ENCODE results near the gene FAM217A.
A peak's percentile ranks its signal among the peaks of the same experiment; 100 is the strongest.

Gene FAM217A

DNA sequence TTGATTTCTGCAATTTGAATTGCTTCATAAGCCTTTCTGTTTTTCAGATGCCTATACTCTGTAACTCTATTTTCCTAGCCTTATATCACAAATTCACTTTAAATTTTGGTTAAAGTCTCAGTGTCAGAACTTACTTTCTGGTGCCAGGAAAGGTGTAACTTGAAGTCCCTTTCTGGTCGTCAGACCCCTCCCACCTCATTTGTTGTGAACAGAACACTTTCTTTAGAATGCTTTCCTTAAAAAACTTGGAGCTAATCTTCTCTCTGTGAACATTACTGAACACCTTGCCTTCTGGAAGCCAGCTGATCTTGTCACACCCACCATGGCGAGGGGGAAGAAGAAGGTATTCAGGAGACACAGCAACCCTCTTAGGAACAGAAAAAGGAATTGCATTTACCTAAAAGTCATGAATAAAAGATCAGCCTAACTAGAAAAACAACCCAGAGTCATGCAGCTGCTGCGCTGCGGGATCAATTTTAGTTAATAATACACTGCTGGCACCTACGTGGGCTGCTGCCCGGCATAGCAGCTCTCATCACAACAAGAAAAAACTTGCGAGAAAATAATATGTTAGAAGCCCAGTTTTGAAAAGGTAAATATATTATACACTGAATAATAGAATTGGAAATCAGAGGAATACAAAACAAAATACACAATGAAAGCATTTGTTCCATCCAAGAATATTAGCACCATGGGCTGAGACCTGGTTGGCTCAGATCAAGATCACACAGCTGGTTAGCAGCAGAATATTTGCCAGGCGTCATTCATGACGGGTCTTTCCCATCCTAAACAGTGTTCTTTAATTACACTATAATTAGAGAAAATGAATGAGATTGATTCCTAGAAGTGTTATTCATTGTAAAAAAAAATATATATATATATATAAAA lies 5.8 kb upstream of the FAM217A start:
- peak; percentile 80 for DNase-seq

DNA sequence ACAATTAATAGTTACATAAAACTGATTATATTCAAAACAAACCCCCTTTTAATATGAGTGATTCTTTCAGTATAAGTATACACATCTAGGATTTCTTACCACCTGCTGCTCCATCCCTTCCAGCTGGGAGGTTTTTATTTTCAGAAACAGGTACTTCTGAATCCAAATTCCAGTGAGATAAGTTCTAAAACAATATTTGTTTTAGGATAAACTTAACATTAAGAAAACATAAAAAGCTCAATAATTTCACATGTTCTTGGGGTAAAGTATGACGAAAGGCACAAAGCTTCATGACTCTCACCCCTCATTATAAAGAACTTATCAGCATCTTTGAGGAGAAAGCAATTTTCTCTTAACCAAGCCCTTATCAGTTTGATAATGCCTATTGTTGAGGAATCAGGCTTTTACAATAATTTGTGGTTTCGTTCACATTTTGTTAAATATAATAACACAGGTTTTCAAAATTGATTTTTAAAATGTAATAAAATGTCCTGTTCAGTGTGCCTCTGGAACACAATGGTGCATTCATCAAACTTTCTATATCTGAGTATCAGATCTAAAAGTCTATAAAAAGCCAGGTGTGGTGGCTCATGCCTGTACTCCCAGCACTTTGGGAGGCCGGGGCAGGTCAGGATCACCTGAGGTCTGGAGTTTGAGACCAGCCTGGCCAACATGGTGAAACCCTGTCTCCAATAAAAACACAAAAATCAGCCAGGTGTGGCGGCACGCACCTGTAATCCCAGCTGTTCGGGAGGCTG lies 4.3 kb downstream of the FAM217A start:
- DNase-seq = no peak

- no peak for DNase-seq
Measured at GRCh38 chr6:4071330-4071729, 7.6 kb downstream of the FAM217A start.

DNA sequence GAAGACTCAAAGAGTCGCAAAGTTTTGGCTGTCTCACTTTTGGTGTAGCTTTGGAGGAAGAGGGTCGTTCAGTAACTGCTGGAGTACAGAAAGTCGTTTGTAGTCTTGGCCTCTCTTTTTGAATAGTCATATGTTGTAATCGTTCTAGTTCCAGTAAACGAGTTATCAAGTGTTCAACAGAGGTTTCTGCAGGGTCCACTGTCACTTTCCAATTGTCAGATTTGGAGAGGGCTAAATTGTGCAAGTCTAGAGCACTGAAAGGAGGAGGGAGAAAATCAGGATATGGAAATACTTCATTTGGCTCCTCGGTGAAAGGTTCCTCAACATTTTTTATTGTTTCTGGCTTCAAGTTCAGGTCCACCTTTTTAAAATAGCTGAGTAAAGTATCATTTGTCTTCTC lies 9.7 kb downstream of the FAM217A start:
- no peak for DNase-seq

GRCh38 chr6:4067673-4068072 lies 11.3 kb downstream of the FAM217A start:
- DNase-seq = no peak

DNA sequence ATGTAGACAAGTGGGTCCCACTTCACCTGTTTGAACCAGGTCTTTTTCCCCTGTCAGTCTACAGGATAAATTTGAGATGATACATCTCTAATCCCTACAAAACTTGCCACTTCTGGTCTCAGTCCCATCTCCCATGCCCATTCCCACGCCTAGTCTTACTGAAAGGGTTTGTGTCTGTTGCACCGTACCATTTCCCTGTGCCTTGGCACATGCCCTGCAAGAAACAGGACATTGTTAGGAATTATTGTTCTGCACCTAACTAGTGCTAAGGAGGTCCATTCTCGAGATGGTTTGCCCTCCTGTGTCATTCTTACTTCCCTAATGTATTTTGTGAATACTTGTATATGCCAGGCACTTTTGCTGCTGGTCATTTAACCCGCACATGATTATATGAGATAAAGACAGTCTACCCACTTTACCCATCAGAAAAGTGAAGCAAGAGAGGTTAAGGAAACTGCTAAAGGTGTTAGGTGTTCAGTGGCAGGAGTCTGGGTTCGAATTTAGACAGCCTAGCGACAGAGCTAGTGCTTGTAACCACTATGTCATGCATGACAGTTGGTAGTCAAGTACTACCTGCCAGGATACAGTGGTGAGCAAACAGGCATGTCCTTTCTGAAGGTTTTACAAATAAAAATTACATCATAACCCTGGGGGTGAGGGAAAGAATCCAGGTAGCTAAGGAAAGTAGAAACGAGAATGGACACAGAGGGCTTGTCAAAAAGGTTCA lies 12.7 kb downstream of the FAM217A start:
- no peak for DNase-seq

DNA sequence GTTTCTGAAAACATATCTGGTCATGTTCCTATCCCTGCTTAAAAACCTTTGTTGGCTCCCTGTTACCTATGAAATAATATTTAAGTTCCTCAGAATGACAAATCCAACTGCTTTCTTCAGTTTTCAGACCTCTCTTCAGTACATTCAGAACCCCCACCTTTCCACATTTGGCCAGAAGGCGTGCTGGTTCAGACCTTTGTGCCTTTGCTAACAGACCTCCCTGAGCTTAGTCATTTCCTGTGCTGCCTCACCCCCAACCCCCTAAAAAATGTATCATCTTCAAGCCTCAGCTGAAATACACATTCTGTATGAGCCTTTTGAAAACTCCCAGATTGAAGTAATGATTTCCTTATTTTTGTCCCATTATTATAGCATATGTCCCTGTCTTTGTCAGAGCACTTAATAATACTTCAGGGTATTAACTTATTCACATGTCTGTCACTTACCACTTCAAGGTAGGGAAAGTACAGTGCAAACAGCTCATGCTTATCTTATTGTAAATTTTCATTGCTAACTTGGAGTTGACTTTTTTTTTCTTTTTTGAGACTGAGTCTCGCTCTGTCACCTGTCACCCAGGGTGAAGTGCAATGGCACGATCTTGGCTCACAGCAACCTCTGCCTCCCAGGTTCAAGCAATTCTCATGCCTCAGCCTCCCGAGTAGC lies 19.7 kb downstream of the FAM217A start:
- DNase-seq = no peak

DNA sequence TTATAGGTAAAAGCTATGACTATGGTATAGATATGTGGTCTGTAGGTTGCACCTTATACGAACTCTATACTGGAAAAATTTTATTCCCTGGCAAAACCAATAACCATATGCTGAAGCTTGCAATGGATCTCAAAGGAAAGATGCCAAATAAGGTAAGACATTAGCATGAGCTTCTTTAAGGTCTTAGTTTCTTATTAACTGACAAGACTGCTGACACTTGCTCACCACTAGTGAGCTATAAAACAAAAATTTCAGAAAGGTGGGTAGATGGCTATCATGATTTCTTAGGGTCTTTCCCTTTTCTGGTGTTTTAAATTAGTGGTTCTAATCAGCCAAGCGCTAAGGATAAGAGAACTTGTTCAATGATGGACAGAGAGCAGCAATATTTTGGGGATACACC lies 21.9 kb downstream of the FAM217A start:
- DNase-seq = no peak

DNA sequence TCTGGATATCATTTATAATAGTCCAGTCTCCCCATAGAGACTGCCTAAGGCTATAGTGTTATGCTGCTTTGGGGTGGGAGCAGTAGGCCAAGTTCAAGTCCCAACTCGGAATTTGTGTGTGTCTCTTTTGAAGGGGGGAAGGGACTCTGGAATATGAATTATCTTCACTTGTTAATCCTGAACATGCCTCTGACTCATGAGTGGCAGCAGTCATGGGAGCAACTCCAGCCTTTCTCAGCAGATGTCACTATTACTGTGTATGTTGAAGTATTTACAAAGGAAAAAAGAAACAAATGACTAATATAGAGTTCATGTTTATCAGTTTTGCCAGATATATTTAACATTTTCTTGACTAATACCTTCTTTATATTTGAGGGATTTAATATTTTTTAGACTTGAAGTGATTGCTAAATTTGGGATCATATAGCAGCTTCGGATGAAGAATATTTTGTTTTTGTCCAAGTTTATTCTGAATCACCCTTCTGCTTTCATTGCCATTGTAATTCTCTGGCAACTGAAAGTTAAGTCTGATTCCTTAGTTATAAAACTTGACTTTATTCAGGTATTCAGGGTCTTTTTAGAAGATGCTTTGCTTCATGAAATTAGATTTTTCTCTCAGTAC lies 23.4 kb downstream of the FAM217A start:
- no peak for DNase-seq

GRCh38 chr6:4049246-4049645 lies 29.7 kb downstream of the FAM217A start:
- no peak for DNase-seq

- DNase-seq = no peak
Measured at GRCh38 chr6:4041480-4041879, 37.5 kb downstream of the FAM217A start.

DNA sequence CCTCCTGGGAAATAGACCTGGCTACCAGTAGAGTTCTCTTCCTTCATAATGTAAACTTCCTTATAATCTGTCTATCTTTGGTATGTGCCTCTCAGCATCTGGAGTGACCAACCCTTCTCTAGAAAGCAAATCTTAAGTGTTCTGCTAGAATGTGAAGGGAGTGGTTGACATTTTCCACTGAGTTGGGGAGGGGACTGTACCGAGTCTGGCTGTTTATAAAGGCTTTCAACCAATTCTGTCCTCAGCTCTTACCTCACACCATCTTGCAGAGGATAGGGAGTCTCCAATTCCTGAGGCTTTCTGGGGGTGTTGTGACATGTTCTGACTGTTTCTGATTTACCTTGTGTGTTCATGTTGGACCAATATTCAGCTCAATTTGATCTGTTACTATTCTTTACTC lies 39.6 kb downstream of the FAM217A start:
- DNase-seq = no peak

GRCh38 chr6:4036581-4036980 lies 42.4 kb downstream of the FAM217A start:
- DNase-seq = no peak

DNA sequence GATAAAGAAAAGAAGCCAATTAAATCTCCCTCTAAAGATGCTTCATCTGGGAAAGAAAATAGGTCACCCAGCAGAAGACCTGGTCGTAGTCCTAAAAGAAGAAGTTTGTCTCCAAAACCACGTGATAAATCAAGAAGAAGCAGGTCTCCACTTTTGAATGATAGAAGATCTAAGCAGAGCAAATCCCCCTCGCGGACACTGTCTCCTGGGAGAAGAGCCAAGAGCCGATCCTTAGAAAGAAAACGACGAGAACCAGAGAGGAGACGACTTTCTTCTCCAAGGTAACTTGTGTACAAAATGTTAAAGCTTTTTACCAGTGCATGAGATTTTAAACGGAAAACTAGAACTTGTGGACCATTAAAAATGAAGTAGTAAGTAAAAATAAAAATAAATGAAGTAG lies 46.5 kb downstream of the FAM217A start:
- DNase-seq = no peak

GRCh38 chr6:4031442-4031841 lies 47.5 kb downstream of the FAM217A start:
- DNase-seq = no peak

DNA sequence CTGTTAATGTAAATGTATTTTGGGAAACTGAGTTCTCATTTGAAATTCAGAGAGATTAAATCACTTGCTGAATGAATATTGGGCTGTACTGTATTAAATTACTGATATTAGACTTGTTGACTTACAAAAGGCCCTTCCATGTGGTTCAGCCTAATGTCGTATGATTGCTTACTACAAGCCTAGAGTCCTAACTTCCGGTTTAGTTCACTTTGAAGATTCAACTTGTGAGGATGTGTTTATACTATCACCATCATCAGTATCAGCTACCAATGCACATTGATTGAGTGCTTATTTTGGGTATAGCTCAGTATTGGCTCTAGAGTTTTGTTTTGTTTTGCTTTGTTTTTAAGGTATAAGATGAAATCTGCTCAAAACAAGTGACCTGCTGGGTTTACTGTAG lies 48.3 kb downstream of the FAM217A start:
- DNase-seq = no peak

- no peak for DNase-seq
Measured at GRCh38 chr6:4029687-4030086, 49.2 kb downstream of the FAM217A start.

DNA sequence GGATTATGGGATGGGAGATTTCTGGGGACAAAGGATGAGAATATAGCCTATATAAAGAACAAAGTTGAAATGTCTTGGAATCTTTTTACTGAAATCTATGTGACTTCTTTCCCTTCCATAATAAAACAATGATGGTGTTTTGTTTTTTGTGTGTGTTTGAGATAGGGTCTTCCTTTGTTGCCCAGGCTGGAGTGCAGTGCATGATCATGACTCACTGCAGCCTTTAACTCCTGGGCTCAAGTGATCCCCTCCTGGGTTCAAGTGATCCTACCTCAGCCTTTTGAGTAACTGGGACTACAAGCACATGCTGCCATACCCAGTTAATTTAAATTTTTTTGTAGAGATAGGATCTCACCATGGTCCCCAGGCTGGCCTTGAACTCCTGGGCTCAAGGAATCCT lies 50.9 kb downstream of the FAM217A start:
- DNase-seq = no peak

DNA sequence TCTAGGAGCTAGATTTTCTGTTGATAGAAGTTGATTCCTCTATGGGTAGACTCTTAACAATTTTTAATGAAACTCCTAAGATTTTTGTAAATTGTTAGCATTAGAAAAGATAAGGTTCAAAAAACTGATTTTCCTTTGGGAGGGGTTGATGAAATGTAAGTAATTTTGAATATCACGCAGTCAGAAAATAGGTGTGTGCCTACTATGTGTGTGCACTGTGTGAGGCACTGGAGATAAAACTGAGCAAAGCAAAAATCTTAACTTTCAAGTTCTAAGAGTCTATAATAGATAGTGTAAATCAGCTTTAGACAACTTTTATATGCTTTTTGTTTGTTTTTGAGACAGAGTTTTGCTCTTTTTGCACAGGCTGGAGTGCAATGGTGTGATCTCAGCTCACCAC lies 53.3 kb downstream of the FAM217A start:
- no peak for DNase-seq

GRCh38 chr6:4023240-4023639 lies 55.7 kb downstream of the FAM217A start:
- DNase-seq = no peak

DNA sequence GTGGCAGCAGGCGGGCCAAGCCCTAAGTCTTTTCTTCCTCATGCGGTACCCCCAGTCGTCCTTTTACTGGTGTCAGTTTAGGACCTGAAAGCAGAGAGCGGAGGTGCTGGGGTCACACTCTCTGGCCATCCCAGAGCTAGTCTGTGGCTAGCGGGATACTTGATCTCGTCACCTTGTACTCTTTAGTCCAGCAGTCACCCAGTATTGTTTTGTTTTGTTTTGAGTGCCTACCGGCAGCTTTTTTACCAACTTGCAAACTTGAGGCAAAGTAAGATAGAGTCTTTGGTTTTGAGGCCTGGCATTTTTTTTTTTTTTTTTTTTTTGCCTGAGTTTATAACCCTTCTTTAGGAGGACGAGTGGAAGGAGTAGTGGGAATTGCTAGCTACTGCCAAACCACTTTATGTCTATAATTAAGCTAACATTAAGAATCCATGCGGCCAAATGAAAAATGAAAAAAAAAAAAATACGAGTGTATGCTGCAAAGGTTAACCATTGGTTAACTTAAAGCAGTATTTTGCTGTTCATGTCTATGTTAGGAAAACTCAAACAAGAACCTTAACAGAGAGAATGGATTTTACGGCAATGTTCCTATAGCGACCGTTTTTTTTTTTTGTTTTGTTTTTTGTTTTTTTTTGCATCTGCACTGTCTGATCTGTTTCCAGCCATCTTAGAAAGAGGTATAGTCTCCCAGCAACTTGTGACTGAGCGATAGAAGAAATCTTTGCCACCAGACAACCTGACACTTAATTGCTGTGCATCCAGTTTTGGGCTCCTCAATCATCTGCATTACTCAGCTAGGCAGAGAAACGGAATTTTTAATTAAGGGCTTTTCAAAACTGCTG lies 56.9 kb downstream of the FAM217A start:
- no peak for DNase-seq
